ENCODE data around the gene CYFIP2. TPM values are rescaled to one million over a fixed set of nuclear protein-coding genes. Genes with fewer than 3 reads are reported as not detected.

The CYFIP2 gene
- polyA plus RNA-seq, 1 donor from 2014 or later, result 59.7 TPM

DNA sequence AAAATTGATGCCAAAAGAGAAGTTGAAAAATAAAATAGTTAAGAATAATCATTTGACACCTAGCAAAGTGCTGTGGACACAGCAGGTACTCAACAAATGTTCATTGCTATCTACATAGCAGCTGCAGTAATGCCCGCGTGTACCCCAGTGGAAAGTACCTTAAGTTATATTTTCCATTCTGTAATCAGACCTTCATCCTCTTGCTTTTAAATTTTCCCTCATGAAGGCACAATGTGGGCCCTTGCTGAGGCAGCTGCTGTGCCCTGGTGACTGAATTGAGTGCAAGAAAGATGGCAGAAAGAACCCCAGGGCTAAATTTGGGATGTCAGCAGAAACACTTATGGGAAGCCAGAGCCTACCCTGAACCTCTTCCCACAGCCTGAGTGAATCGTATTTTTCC lies 65.9 kb downstream of the CYFIP2 start:
- Histone ChIP-seq H3K36me3 (ENCODE audit: insufficient read depth, low read length) (peaks cover 6% of the 10 kb centered on the region), H3K9me3 (ENCODE audit: low read length) (no peaks in the 10 kb centered on the region), H3K4me3 (ENCODE audit: low read length) (no peak overlapping the region), H4K20me1 (ENCODE audit: insufficient read depth) (no peaks in the 10 kb centered on the region), H3K9ac (ENCODE audit: low read length) (no peak overlapping the region), H2AFZ (ENCODE audit: low read depth, low read length) (no peak overlapping the region), H3K27ac (ENCODE audit: low read length) (no peak overlapping the region), H3F3A (ENCODE audit: insufficient read depth, low read length, poor library complexity, severe bottlenecking) (no peaks in the 10 kb centered on the region), H3K27me3 (ENCODE audit: insufficient read depth, low read depth, low read length) (no peaks in the 10 kb centered on the region), H3K9me2 (ENCODE audit: insufficient read depth, low read length) (no peaks in the 10 kb centered on the region), H3K4me2 (ENCODE audit: low read length) (no peak overlapping the region), H3K79me2 (replicated peaks; ENCODE audit: insufficient read depth, low read length) (no peaks in the 10 kb centered on the region)
- TF ChIP-seq, protein P1, sequence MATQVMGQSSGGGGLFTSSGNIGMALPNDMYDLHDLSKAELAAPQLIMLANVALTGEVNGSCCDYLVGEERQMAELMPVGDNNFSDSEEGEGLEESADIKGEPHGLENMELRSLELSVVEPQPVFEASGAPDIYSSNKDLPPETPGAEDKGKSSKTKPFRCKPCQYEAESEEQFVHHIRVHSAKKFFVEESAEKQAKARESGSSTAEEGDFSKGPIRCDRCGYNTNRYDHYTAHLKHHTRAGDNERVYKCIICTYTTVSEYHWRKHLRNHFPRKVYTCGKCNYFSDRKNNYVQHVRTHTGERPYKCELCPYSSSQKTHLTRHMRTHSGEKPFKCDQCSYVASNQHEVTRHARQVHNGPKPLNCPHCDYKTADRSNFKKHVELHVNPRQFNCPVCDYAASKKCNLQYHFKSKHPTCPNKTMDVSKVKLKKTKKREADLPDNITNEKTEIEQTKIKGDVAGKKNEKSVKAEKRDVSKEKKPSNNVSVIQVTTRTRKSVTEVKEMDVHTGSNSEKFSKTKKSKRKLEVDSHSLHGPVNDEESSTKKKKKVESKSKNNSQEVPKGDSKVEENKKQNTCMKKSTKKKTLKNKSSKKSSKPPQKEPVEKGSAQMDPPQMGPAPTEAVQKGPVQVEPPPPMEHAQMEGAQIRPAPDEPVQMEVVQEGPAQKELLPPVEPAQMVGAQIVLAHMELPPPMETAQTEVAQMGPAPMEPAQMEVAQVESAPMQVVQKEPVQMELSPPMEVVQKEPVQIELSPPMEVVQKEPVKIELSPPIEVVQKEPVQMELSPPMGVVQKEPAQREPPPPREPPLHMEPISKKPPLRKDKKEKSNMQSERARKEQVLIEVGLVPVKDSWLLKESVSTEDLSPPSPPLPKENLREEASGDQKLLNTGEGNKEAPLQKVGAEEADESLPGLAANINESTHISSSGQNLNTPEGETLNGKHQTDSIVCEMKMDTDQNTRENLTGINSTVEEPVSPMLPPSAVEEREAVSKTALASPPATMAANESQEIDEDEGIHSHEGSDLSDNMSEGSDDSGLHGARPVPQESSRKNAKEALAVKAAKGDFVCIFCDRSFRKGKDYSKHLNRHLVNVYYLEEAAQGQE (IDR thresholded peaks at IDR 0.05; ENCODE audit: borderline replicate concordance), result no peak
- TF ChIP-seq CTCF (IDR thresholded peaks at IDR 0.05; ENCODE audit: poor library complexity, severe bottlenecking), result no peak

DNA sequence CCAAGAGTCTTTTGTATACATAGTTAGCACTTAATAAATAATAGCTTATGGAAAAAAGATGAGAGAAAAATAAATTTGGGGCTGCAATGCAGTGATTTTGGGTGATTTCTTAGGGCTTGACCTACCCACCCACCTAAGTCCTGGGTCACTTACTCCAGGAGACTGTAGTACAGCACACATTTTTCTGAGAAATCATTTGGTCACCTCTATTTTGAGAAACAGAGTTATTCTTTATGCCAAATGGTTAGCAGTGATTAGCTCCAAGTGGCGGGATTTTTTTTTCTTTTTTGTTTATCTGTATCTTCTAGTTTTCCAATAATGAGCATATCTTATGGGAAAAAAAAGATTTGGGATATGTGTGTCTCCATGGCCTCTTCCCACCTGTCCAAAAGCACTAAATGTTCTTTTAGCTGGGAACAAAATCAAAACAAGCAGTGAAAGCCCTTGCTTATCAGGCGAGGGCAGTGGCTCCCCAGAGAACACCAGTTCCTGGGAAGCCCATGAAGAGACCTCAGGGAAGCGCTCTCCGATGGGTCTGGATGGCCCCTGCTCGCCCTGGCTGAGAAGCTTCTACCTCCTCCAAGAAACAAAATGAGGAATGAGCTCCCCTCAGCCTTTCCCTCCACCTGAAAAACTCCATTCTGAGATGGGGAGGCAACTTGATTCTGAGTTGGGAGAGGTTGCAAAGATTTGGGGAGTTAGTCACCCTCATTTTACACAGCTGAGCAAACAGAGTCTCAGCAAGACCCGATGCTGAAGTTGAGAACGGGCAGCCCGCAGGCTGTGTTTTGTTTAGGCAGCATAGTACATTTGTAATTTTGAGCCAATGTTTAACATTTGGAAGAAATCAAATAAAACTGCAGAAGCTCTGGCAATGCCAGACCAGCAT lies 69.9 kb downstream of the CYFIP2 start:
- Histone ChIP-seq H3K27me3 (ENCODE audit: insufficient read depth, low read depth, low read length) (no peaks in the 10 kb centered on the region), H3K27ac (ENCODE audit: low read length) (no peak overlapping the region), H3K9me3 (ENCODE audit: low read length) (no peaks in the 10 kb centered on the region), H3K36me3 (ENCODE audit: insufficient read depth, low read length) (peaks cover 14% of the 10 kb centered on the region), H3K79me2 (replicated peaks; ENCODE audit: insufficient read depth, low read length) (no peaks in the 10 kb centered on the region), H3K4me2 (ENCODE audit: low read length) (no peak overlapping the region), H2AFZ (ENCODE audit: low read depth, low read length) (no peak overlapping the region), H4K20me1 (ENCODE audit: insufficient read depth) (no peaks in the 10 kb centered on the region), H3F3A (ENCODE audit: insufficient read depth, low read length, poor library complexity, severe bottlenecking) (no peaks in the 10 kb centered on the region), H3K9me2 (ENCODE audit: insufficient read depth, low read length) (no peaks in the 10 kb centered on the region), H3K4me3 (ENCODE audit: low read length) (no peak overlapping the region), H3K9ac (ENCODE audit: low read length) (no peak overlapping the region)
- TF ChIP-seq MXI1 (conservative IDR thresholded peaks at IDR 0.05; ENCODE audit: poor library complexity, severe bottlenecking), result no peak
- no peak for TF ChIP-seq EP300 (conservative IDR thresholded peaks at IDR 0.05; ENCODE audit: poor library complexity, severe bottlenecking)
- no peak for TF ChIP-seq CTCF (IDR thresholded peaks at IDR 0.05; ENCODE audit: poor library complexity, severe bottlenecking)
- no peak for TF ChIP-seq TAF1 (IDR thresholded peaks at IDR 0.05; ENCODE audit: low read depth)
- TF ChIP-seq, protein P1 (IDR thresholded peaks at IDR 0.05; ENCODE audit: borderline replicate concordance), result no peak
